ENCODE data around the gene SCRT2. TPM values are rescaled to one million over a fixed set of nuclear protein-coding genes. Genes with fewer than 3 reads are reported as not detected.

Gene SCRT2
- polyA plus RNA-seq, 1 donor from 2014 or later = 2.5 TPM

- no peaks in the 10 kb centered on the region for H3K9me3 ChIP-seq (ENCODE audit: low read length)
Measured at GRCh38 chr20:701401-702129, 26.0 kb upstream of the SCRT2 start.

GRCh38 chr20:699811-700338 lies 24.3 kb upstream of the SCRT2 start:
- Histone ChIP-seq H3K27me3 (ENCODE audit: insufficient read depth, low read depth, low read length) (no peaks in the 10 kb centered on the region), H3K27ac (ENCODE audit: low read length) (no peak overlapping the region), H3F3A (ENCODE audit: insufficient read depth, low read length, poor library complexity, severe bottlenecking) (no peaks in the 10 kb centered on the region), H3K9me2 (ENCODE audit: insufficient read depth, low read length) (no peaks in the 10 kb centered on the region), H3K4me3 (ENCODE audit: low read length) (no peak overlapping the region), H3K9me3 (ENCODE audit: low read length) (no peaks in the 10 kb centered on the region), H2AFZ (ENCODE audit: low read depth, low read length) (no peak overlapping the region), H3K79me2 (replicated peaks; ENCODE audit: insufficient read depth, low read length) (no peaks in the 10 kb centered on the region), H4K20me1 (ENCODE audit: insufficient read depth) (no peaks in the 10 kb centered on the region), H3K9ac (ENCODE audit: low read length) (peak overlapping the region; percentile 3), H3K4me2 (ENCODE audit: low read length) (no peak overlapping the region), H3K36me3 (ENCODE audit: insufficient read depth, low read length) (no peaks in the 10 kb centered on the region)
- TF ChIP-seq SMC3 (conservative IDR thresholded peaks at IDR 0.05; ENCODE audit: poor library complexity) (no peak), CTCF (IDR thresholded peaks at IDR 0.05; ENCODE audit: poor library complexity, severe bottlenecking) (no peak), EZH2 (IDR thresholded peaks at IDR 0.05; ENCODE audit: borderline replicate concordance, insufficient read depth, low read length, poor library complexity, severe bottlenecking) (no peak), EP300 (conservative IDR thresholded peaks at IDR 0.05; ENCODE audit: poor library complexity, severe bottlenecking) (no peak), RAD21 (conservative IDR thresholded peaks at IDR 0.05) (no peak), REST (IDR thresholded peaks at IDR 0.05; ENCODE audit: borderline replicate concordance) (no peak), POLR2AphosphoS5 (IDR thresholded peaks at IDR 0.05) (no peak), TAF1 (IDR thresholded peaks at IDR 0.05; ENCODE audit: low read depth) (no peak), MXI1 (conservative IDR thresholded peaks at IDR 0.05; ENCODE audit: poor library complexity, severe bottlenecking) (no peak)

More at GRCh38 chr20:701401-702129, 26.0 kb upstream of the SCRT2 start:
- no peak overlapping the region for H3K4me2 ChIP-seq (ENCODE audit: low read length)
- H3K36me3 ChIP-seq (ENCODE audit: insufficient read depth, low read length) = no peaks in the 10 kb centered on the region
- no peak overlapping the region for H3K27ac ChIP-seq (ENCODE audit: low read length)
- no peaks in the 10 kb centered on the region for H3K27me3 ChIP-seq (ENCODE audit: insufficient read depth, low read depth, low read length)
- H2AFZ ChIP-seq (ENCODE audit: low read depth, low read length) = no peak overlapping the region
- H3K79me2 ChIP-seq (replicated peaks; ENCODE audit: insufficient read depth, low read length) = no peaks in the 10 kb centered on the region
- no peak overlapping the region for H3K4me3 ChIP-seq (ENCODE audit: low read length)
- H3K9ac ChIP-seq (ENCODE audit: low read length) = no peak overlapping the region
- no peaks in the 10 kb centered on the region for H3K9me2 ChIP-seq (ENCODE audit: insufficient read depth, low read length)
- H3F3A ChIP-seq (ENCODE audit: insufficient read depth, low read length, poor library complexity, severe bottlenecking) = no peaks in the 10 kb centered on the region
- no peaks in the 10 kb centered on the region for H4K20me1 ChIP-seq (ENCODE audit: insufficient read depth)
- TF ChIP-seq EZH2 (IDR thresholded peaks at IDR 0.05; ENCODE audit: borderline replicate concordance, insufficient read depth, low read length, poor library complexity, severe bottlenecking) (no peak), POLR2AphosphoS5 (IDR thresholded peaks at IDR 0.05) (no peak)
